SU-DHL-6 (cell line): ENCODE data around the gene MED27.

Experiments
- H2AFZ ChIP-seq: fragments of 200-600 bp; sonication (generic); 2 replicates; pipeline ENCODE4 v1.6.1; 2014; ENCODE audit warnings: low read depth, mild to moderate bottlenecking, moderate library complexity, mixed read lengths, antibody characterized with exemption, low read length; ENCODE audit not compliant: severe bottlenecking
- H3F3A ChIP-seq: fragments of 200-600 bp; shearing (Covaris generic); 2 replicates; pipeline ENCODE4 v1.6.0; 2016; ENCODE audit warnings: antibody characterized with exemption, mild to moderate bottlenecking; ENCODE audit not compliant: insufficient read depth
- H3K27ac ChIP-seq: fragments of 200-600 bp; sonication (generic); 2 replicates; pipeline ENCODE4 v1.5.1; 2016; ENCODE audit warnings: low read depth, mild to moderate bottlenecking, low read length, moderate library complexity, mixed read lengths
- H3K27me3 ChIP-seq: fragments of 200-600 bp; sonication (generic), shearing (Covaris generic); 2 replicates; pipeline ENCODE4 v1.6.0; 2014; ENCODE audit warnings: mild to moderate bottlenecking, low read length
- H3K36me3 ChIP-seq: fragments of 200-600 bp; sonication (generic); 2 replicates; pipeline ENCODE4 v1.6.1; 2014; ENCODE audit warnings: mild to moderate bottlenecking, low read length, mixed read lengths
- H3K4me2 ChIP-seq: fragments of 300-600, 200-600 bp; shearing (Covaris generic), sonication (generic); 2 replicates; pipeline ENCODE4 v1.6.0; 2014; ENCODE audit warnings: low read length, low read depth, mild to moderate bottlenecking; ENCODE audit not compliant: poor library complexity, severe bottlenecking
- H3K4me3 ChIP-seq: fragments of 200-600 bp; sonication (generic); 2 replicates; pipeline ENCODE4 v1.5.1; 2014; ENCODE audit warnings: antibody characterized with exemption, low read length, mild to moderate bottlenecking, mixed read lengths; ENCODE audit not compliant: insufficient read depth, poor library complexity, severe bottlenecking
- H3K79me2 ChIP-seq: fragments of 200-600 bp; sonication (generic); 2 replicates; pipeline ENCODE4 v1.6.1; 2014; ENCODE audit warnings: mild to moderate bottlenecking, low read length, moderate library complexity; ENCODE audit not compliant: insufficient read depth
- H3K9ac ChIP-seq: fragments of 200-600 bp; sonication (generic); 2 replicates; pipeline ENCODE4 v1.7.0; 2014; ENCODE audit warnings: mild to moderate bottlenecking, low read length
- H3K9me2 ChIP-seq: fragments of 200-600 bp; sonication (generic); replicated peaks from 2 replicates; pipeline ENCODE4 v1.6.1; 2014; ENCODE audit warnings: low read length; ENCODE audit not compliant: insufficient read depth
- H3K9me3 ChIP-seq: fragments of 200-600 bp; sonication (generic); 2 replicates; pipeline ENCODE4 v1.6.1; 2014; ENCODE audit warnings: low read length, mixed read lengths; ENCODE audit not compliant: insufficient read depth
- H4K20me1 ChIP-seq: fragments of 200-600 bp; sonication (generic); 2 replicates; pipeline ENCODE4 v1.6.1; 2014; ENCODE audit warnings: low read depth, mild to moderate bottlenecking, antibody characterized with exemption, low read length, moderate library complexity, mixed read lengths
- EZH2phosphoT487 ChIP-seq: fragments of 200-600 bp; sonication (generic), shearing (Covaris generic); conservative IDR thresholded peaks from 2 replicates; pipeline ENCODE4 v1.6.1; 2018; ENCODE audit warnings: mild to moderate bottlenecking, antibody characterized with exemption, low read length, moderate library complexity, mixed read lengths
- TF ChIP-seq, protein P1 (sequence below): fragments of 200-600 bp; sonication (generic); IDR thresholded peaks from one replicate; pipeline ENCODE4 v1.5.1; 2017; ENCODE audit warnings: antibody characterized with exemption, mild to moderate bottlenecking, low read length, moderate library complexity; ENCODE audit not compliant: insufficient read depth, poor library complexity, severe bottlenecking

MED27 gene

DNA sequence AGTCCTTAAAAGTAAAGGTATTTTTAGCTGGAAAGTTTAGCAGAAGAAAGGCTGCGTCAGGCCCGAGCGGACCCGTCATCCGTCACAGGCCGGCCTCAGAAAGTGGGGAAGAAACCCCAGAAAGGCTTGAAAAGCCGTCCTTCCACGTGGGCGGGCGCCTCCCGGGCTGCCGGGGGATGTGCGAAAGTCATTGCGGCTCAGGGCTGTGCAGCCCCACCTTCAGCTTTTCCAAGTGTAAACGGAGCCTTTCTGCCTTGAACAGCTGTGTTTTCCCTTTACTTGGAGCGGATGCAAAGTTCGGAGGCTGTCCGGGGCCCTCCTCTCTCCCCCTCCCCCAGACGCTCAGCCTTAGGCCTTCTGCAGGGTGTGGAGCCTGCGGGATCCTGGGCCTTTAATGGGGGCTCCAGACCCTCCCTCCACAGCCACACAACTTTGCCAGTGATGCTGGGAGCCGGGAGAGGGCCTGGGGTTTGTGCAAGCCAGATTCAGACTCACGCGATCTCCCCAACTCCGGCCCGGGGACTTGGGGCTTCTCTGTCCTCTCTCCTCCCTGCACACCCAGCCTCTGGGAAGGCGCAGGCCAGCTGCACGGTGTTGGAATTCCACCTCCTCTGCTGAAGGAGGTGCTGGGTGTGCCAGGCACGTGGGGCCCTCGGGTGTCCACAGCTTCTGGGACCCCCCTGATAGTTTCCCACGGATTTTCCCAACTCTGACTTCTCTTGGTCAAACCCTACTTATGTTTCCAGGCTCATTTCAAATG, 244.3 kb downstream of the MED27 start:
- Histone ChIP-seq H3K79me2 (no peaks in the 10 kb centered on the region), H3K4me3 (no peak overlapping the region), H3K9me2 (no peaks in the 10 kb centered on the region), H2AFZ (no peak overlapping the region), H3K27ac (no peak overlapping the region), H3K9me3 (no peaks in the 10 kb centered on the region), H3K9ac (no peak overlapping the region), H4K20me1 (no peaks in the 10 kb centered on the region), H3K4me2 (no peak overlapping the region), H3F3A (no peaks in the 10 kb centered on the region), H3K36me3 (no peaks in the 10 kb centered on the region), H3K27me3 (no peaks in the 10 kb centered on the region; the same call in 1 of the 2 replicates)
- TF ChIP-seq EZH2phosphoT487, result no peak
- TF ChIP-seq, protein P1, sequence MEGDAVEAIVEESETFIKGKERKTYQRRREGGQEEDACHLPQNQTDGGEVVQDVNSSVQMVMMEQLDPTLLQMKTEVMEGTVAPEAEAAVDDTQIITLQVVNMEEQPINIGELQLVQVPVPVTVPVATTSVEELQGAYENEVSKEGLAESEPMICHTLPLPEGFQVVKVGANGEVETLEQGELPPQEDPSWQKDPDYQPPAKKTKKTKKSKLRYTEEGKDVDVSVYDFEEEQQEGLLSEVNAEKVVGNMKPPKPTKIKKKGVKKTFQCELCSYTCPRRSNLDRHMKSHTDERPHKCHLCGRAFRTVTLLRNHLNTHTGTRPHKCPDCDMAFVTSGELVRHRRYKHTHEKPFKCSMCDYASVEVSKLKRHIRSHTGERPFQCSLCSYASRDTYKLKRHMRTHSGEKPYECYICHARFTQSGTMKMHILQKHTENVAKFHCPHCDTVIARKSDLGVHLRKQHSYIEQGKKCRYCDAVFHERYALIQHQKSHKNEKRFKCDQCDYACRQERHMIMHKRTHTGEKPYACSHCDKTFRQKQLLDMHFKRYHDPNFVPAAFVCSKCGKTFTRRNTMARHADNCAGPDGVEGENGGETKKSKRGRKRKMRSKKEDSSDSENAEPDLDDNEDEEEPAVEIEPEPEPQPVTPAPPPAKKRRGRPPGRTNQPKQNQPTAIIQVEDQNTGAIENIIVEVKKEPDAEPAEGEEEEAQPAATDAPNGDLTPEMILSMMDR, result no peak

DNA sequence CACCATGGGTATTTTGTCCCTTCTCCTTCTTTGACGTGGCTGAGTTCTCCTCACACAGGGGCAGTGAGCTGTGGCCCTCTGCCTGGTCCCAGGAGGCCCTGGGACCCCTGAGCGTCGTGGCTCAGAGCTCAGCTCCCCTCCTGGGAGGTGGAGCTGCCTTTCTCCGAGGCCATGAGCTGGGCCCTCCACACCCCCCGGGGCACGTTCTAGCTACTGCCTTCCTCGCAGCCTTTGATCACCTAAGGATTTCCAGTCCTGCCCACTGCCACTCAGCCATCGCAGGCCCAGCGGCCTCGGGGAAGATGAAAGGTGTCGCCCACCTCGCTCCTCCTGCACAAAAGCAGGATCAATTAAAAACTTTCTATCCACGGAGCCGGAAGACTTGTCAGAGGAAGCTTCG, 244.9 kb downstream of the MED27 start:
- Histone ChIP-seq H3K27ac (no peak overlapping the region), H3K4me3 (no peak overlapping the region), H3K4me2 (no peak overlapping the region), H3K79me2 (no peaks in the 10 kb centered on the region), H2AFZ (no peak overlapping the region), H3K9ac (no peak overlapping the region), H3K9me2 (no peaks in the 10 kb centered on the region), H3K9me3 (no peaks in the 10 kb centered on the region), H3F3A (no peaks in the 10 kb centered on the region), H3K27me3 (no peaks in the 10 kb centered on the region; the same call in 1 of the 2 replicates), H3K36me3 (no peaks in the 10 kb centered on the region), H4K20me1 (no peaks in the 10 kb centered on the region)
- TF ChIP-seq, protein P1, result no peak
- TF ChIP-seq EZH2phosphoT487, result no peak

DNA sequence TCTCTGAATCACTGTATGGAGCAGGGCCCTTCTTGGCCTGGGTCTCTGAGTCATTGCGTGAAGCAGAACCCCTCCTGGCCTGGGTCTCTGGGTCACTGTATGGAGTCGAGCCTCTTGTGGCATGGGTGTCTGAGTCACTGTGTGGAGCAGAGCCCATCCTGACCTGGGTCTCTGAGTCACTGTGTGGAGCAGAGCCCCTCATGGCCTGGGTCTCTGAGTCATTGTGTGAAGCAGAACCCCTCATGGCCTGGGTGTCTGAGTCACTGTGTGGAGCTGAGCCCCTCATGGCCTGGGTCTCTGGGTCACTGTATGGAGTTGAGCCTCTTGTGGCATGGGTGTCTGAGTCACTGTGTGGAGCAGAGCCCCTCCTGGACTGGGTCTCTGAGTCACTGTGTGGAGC, 245.8 kb downstream of the MED27 start:
- Histone ChIP-seq H3K4me2 (no peak overlapping the region), H3K9me2 (no peaks in the 10 kb centered on the region), H3F3A (no peaks in the 10 kb centered on the region), H3K27ac (no peak overlapping the region), H3K9ac (no peak overlapping the region), H3K4me3 (no peak overlapping the region), H2AFZ (no peak overlapping the region), H3K36me3 (no peaks in the 10 kb centered on the region), H4K20me1 (no peaks in the 10 kb centered on the region), H3K27me3 (no peaks in the 10 kb centered on the region; the same call in 1 of the 2 replicates), H3K79me2 (no peaks in the 10 kb centered on the region), H3K9me3 (no peaks in the 10 kb centered on the region)
- TF ChIP-seq EZH2phosphoT487, result no peak
- TF ChIP-seq, protein P1, result no peak
